ENCODE data around the gene IL36RN.

IL36RN gene

GRCh38 chr2:113068706-113069485 lies 9.9 kb downstream of the IL36RN start:
- Mint-ChIP-seq H3K27me3 (ENCODE audit: low read depth) (peaks cover 38% of the 10 kb centered on the region), H3K36me3 (ENCODE audit: low read depth) (no peaks in the 10 kb centered on the region), H3K27ac (no peak overlapping the region), H3K4me3 (no peak overlapping the region), H3K9me3 (peaks cover 6% of the 10 kb centered on the region), H3K4me1 (no peaks in the 10 kb centered on the region)
- TF ChIP-seq, protein P1, sequence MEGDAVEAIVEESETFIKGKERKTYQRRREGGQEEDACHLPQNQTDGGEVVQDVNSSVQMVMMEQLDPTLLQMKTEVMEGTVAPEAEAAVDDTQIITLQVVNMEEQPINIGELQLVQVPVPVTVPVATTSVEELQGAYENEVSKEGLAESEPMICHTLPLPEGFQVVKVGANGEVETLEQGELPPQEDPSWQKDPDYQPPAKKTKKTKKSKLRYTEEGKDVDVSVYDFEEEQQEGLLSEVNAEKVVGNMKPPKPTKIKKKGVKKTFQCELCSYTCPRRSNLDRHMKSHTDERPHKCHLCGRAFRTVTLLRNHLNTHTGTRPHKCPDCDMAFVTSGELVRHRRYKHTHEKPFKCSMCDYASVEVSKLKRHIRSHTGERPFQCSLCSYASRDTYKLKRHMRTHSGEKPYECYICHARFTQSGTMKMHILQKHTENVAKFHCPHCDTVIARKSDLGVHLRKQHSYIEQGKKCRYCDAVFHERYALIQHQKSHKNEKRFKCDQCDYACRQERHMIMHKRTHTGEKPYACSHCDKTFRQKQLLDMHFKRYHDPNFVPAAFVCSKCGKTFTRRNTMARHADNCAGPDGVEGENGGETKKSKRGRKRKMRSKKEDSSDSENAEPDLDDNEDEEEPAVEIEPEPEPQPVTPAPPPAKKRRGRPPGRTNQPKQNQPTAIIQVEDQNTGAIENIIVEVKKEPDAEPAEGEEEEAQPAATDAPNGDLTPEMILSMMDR (IDR thresholded peaks at IDR 0.05; ENCODE audit: unreplicated experiment in 3 of 3): no peak

- TF ChIP-seq, protein P1 (IDR thresholded peaks at IDR 0.05; ENCODE audit: unreplicated experiment in 3 of 3): no peak
- Mint-ChIP-seq H3K9me3 (peaks cover 5% of the 10 kb centered on the region), H3K4me1 (no peaks in the 10 kb centered on the region), H3K36me3 (ENCODE audit: low read depth) (no peaks in the 10 kb centered on the region), H3K27me3 (ENCODE audit: low read depth) (peaks cover 34% of the 10 kb centered on the region), H3K4me3 (no peak overlapping the region), H3K27ac (no peak overlapping the region)
Measured at GRCh38 chr2:113069676-113070605, 10.9 kb downstream of the IL36RN start.

GRCh38 chr2:113070606-113070975 lies 11.6 kb downstream of the IL36RN start:
- Mint-ChIP-seq H3K36me3 (ENCODE audit: low read depth) (no peaks in the 10 kb centered on the region), H3K4me3 (no peak overlapping the region), H3K9me3 (no peaks in the 10 kb centered on the region), H3K4me1 (no peaks in the 10 kb centered on the region), H3K27me3 (ENCODE audit: low read depth) (peaks cover 36% of the 10 kb centered on the region), H3K27ac (no peak overlapping the region)
- TF ChIP-seq, protein P1 (IDR thresholded peaks at IDR 0.05; ENCODE audit: unreplicated experiment in 3 of 3): no peak

GRCh38 chr2:113072584-113072983 lies 13.6 kb downstream of the IL36RN start:
- H3K36me3 Mint-ChIP-seq (ENCODE audit: low read depth): no peaks in the 10 kb centered on the region
- H3K4me3 Mint-ChIP-seq: no peak overlapping the region
- H3K27me3 Mint-ChIP-seq (ENCODE audit: low read depth): peaks cover 38% of the 10 kb centered on the region
- no peaks in the 10 kb centered on the region for H3K4me1 Mint-ChIP-seq
- H3K27ac Mint-ChIP-seq: no peak overlapping the region
- TF ChIP-seq, protein P1 (IDR thresholded peaks at IDR 0.05; ENCODE audit: unreplicated experiment in 3 of 3): no peak
- no peaks in the 10 kb centered on the region for H3K9me3 Mint-ChIP-seq

DNA sequence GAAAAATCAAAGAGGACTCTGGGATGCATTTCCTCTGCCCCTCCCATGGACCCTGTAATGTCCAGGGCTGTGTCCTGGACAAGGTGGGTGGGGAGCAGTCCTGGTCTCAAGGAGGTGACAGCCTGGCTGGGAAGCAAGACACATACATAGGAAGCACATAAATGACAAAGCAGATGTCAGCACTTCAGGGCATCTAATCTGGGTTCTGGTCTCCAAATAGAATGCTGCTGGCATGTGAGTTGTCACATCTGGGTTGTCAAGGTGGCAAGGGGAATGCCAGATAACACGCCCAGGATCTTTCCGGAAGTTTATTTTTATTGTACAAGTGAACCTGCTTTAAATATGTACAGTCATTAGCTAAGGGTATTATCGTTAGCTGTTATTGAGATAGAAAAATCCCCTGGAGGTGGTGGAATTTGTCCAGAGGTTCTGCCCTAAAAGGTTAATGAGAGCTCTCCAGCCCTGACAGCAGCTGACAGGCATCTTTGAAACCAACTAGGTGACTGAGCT lies 14.4 kb downstream of the IL36RN start:
- Mint-ChIP-seq H3K36me3 (ENCODE audit: low read depth) (no peaks in the 10 kb centered on the region), H3K9me3 (no peaks in the 10 kb centered on the region), H3K4me1 (no peaks in the 10 kb centered on the region), H3K27ac (no peak overlapping the region), H3K4me3 (no peak overlapping the region), H3K27me3 (ENCODE audit: low read depth) (peaks cover 42% of the 10 kb centered on the region)
- TF ChIP-seq, protein P1 (IDR thresholded peaks at IDR 0.05; ENCODE audit: unreplicated experiment in 3 of 3): no peak

All from nephron (organoid).